Fibroblast of skin of left biceps (primary cell): Measurements from ENCODE around the gene ANO7.

Source experiments
- DNase-seq, 2 experiments: peaks; one replicate each; pipeline ENCODE4 v3.0.0-alpha.2; 2013; ENCODE audit warnings: low read depth in 2 of 2

Gene ANO7

GRCh38 chr2:241157841-241158545 lies 30.5 kb upstream of the ANO7 start:
- no peak for DNase-seq

- DNase-seq = no peak
Observed at GRCh38 chr2:241158546-241158900, 30.0 kb upstream of the ANO7 start.

- no peak for DNase-seq
Observed at GRCh38 chr2:241159116-241159515, 29.4 kb upstream of the ANO7 start.

- no peak for DNase-seq
Observed at GRCh38 chr2:241160318-241160717, 28.2 kb upstream of the ANO7 start.

- DNase-seq = no peak
Observed at GRCh38 chr2:241161646-241162281, 26.7 kb upstream of the ANO7 start.

GRCh38 chr2:241163601-241164118 lies 24.8 kb upstream of the ANO7 start:
- DNase-seq = no peak

GRCh38 chr2:241168366-241168765 lies 20.1 kb upstream of the ANO7 start:
- no peak for DNase-seq

- no peak for DNase-seq
Observed at GRCh38 chr2:241173557-241173956, 14.9 kb upstream of the ANO7 start.

- DNase-seq = no peak
Observed at GRCh38 chr2:241177526-241178334, 10.7 kb upstream of the ANO7 start.

GRCh38 chr2:241178961-241179360 lies 9.5 kb upstream of the ANO7 start:
- DNase-seq = no peak

- DNase-seq = no peak
Observed at GRCh38 chr2:241179899-241180298, 8.6 kb upstream of the ANO7 start.

- no peak for DNase-seq
Observed at GRCh38 chr2:241180495-241180894, 8.0 kb upstream of the ANO7 start.

- no peak for DNase-seq
Observed at GRCh38 chr2:241182126-241182525, 6.4 kb upstream of the ANO7 start.

GRCh38 chr2:241182531-241183133 lies 5.8 kb upstream of the ANO7 start:
- DNase-seq = no peak

- DNase-seq = no peak
Observed at GRCh38 chr2:241183221-241183620, 5.3 kb upstream of the ANO7 start.

GRCh38 chr2:241184901-241185300 lies 3.6 kb upstream of the ANO7 start:
- DNase-seq = no peak

- DNase-seq = no peak
Observed at GRCh38 chr2:241185961-241186360, 2.5 kb upstream of the ANO7 start.

GRCh38 chr2:241187101-241187917 lies 1.2 kb upstream of the ANO7 start:
- no peak for DNase-seq

GRCh38 chr2:241187918-241188234 lies 601 bp upstream of the ANO7 start:
- DNase-seq = no peak

GRCh38 chr2:241189093-241189855 lies 797 bp downstream of the ANO7 start:
- DNase-seq = no peak

GRCh38 chr2:241189856-241190201 lies 1.4 kb downstream of the ANO7 start:
- DNase-seq = no peak
